Measurements from ENCODE around the gene SPATA25.

SPATA25 gene

DNA sequence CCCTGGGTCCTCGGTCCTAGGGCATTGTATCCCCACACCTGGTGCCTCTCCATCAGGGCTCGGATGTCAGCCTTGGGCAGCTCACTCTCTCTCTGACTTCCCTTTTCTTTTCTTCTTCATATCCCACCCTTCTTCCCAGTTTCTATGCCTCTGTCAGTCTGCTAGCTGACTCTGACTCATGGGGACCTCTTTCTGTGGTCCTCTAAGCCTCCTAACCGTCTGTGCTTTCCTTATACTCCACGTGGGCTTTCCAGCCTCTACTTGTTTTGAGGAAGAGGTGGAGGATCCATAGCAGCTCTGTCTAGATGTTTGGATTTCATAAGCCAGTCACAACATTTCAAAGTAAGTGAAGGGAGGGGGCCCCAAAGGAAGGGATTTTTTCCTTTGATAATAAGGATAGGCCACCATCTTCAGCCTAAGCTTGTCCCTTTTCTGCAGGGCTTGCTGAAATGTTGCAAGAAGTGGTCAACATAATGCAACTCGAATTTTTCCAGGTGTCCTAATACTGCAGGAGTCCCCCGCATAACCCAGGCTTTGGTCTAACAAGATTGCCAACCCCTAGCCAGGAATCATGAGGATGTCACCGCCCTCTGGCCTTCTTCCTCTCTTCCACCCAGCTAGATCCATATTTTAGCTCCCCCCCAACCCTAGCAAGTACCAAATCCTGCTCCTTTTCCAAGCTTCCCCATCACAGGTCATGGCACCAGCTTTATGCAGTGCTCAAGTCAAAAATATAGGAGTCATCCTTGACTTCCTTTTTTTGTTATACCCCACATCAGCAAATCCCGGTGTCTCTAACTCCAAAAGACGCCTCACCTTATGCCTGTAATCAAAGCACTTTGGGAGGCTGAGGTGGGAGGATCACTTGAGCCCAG lies 33.3 kb upstream of the SPATA25 start:
- TF ChIP-seq, protein P1, sequence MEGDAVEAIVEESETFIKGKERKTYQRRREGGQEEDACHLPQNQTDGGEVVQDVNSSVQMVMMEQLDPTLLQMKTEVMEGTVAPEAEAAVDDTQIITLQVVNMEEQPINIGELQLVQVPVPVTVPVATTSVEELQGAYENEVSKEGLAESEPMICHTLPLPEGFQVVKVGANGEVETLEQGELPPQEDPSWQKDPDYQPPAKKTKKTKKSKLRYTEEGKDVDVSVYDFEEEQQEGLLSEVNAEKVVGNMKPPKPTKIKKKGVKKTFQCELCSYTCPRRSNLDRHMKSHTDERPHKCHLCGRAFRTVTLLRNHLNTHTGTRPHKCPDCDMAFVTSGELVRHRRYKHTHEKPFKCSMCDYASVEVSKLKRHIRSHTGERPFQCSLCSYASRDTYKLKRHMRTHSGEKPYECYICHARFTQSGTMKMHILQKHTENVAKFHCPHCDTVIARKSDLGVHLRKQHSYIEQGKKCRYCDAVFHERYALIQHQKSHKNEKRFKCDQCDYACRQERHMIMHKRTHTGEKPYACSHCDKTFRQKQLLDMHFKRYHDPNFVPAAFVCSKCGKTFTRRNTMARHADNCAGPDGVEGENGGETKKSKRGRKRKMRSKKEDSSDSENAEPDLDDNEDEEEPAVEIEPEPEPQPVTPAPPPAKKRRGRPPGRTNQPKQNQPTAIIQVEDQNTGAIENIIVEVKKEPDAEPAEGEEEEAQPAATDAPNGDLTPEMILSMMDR (conservative IDR thresholded peaks at IDR 0.05; ENCODE audit: low read length): no peak
- no peak overlapping the region for H3K4me3 ChIP-seq (ENCODE audit: low read length)
- no peak for DNase-seq (ENCODE audit: low read depth)

DNA sequence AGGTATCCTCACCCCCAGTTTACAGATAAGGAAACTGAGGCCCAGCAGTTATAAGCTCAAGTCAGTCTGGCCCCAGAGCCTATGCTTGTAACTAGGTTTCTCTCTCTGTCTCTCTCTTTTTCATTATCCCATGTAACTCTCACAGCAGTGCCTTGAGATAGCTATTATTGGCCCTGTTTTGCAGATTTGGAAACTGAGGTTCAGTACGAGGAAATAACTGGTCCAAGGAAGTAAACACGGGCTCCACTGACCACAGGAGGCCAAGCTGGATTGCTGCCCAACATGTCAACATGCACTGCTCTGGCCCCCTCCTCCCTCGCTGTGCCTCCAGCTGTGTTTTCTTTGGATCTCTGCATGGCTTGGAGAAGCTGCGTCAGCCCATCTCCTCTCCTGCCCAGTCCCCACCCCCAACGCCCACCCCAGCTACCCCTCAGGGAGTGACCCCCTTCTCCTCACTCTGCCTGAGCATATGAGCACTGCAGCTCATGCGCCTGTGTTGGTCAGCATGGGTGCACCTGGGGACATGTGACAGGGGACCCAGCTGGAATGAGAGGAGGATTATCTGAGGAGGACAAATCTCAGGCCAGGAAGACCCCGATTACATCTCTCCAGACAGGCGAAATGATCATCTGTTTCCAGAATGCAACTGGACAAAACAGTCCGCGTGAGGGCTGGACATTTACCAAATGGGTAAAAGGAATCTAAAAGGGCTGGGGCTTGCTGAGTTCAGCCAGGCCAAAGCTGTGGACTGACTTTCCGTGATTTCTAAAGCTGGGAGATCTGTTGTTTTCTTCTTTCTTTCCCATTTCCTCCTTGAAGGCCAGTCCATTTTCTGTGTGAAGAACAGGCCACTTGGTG lies 32.3 kb upstream of the SPATA25 start:
- peak; percentile 37 for DNase-seq (ENCODE audit: low read depth)
- no peak overlapping the region for H3K4me3 ChIP-seq (ENCODE audit: low read length)
- TF ChIP-seq, protein P1 (conservative IDR thresholded peaks at IDR 0.05; ENCODE audit: low read length): no peak

DNA sequence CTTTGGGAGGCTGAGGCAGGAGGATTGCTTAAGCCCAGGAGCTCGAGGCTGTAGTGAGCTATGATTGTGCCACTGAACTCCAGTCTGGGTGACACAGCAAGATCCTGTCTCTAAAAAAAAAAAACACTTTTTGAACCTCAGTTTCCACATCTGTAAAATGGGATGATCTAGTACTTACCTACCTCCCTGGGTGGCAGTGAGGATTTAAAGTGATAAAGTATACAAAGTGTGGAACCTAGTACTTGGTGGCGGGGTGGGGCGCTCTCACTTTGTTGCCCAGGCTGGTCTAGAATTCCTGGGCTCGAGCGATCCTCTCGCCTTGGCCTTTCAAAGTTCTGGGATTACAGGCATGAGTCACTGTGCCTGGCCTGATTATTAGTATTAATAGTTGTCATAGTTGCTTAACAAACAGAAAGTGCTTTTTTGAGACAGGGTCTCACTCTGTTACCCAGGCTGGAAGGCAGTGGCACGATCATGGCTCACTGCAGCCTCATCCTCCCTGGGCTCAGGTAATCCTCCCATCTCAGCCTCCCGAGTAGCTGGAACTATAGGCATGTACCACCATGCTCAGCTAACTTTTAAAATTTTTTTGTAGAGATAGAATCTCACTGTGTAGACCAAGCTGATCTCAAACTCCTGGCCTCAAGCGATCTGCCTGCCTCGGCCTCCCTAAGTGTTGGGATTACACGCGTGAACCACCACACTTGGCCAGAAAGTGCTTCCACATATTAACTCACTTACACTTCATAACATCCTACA lies 31.5 kb upstream of the SPATA25 start:
- DNase-seq (ENCODE audit: low read depth): no peak
- TF ChIP-seq, protein P1 (conservative IDR thresholded peaks at IDR 0.05; ENCODE audit: low read length): no peak
- no peak overlapping the region for H3K4me3 ChIP-seq (ENCODE audit: low read length)

DNA sequence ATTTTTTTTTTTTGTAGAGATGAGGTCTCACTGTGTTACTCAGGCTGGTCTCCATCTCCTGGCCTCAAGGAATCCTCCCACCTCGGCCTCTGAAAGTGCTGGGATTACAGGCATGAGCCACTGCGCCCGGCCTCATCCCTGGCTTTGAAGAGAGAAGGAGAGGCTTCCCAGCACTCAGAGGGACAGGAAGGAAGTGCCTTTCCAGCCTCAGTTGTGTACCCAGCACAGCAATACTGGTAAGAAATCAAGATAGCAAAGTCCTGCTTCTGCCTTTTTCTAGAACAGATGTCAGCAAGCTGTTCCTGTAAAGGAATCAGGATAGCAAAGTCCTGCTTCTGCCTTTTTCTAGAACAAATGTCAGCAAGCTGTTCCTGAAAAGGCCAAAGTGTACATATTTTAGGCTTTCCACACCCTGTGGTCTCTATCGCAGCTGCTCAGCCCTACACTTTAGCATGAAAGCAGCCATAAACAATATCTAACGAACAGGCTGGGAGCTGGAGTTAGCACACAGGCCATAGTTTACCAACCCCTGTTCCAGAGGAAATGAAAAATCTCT lies 30.8 kb upstream of the SPATA25 start:
- DNase-seq (ENCODE audit: low read depth): peak; percentile 44
- no peak overlapping the region for H3K4me3 ChIP-seq (ENCODE audit: low read length)
- TF ChIP-seq, protein P1 (conservative IDR thresholded peaks at IDR 0.05; ENCODE audit: low read length): no peak

DNA sequence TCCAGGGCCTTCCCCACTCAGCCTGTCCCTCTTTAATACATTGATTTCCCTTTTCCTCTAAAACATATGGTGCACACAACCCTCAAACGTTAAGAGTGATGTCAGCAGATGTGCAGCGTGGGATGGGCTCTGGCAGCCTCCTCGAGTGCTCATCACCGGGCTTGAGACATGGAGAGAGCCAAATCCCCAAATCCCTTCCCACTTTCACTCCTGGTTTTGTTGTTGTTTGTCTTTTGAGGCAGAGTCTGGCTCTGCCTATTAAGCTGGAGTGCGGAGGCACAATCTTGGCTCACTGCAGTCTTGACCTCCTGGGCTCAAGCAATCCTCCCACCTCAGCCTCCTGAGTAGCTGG lies 30.3 kb upstream of the SPATA25 start:
- TF ChIP-seq, protein P1 (conservative IDR thresholded peaks at IDR 0.05; ENCODE audit: low read length): no peak

DNA sequence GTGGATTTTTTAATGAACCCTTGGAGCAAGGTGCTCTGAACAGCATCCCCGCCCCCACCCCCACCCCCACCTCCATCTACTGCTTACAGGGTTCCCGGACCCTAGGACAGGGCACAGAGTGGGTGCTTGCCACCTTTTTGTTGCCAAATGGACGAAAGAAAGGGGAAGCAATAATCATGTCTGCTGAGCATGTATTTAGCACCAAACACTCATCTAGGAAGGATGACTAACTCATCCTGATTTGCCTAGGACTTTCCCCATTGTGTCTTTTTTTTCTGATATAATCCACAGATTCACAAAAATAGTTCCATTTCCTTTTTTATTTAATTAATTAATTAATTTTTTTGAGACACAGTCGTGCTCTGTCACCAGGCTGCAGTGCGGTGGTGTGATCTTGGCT lies 25.7 kb upstream of the SPATA25 start:
- no peak for DNase-seq (ENCODE audit: low read depth)
- TF ChIP-seq, protein P1 (conservative IDR thresholded peaks at IDR 0.05; ENCODE audit: low read length): no peak
- H3K4me3 ChIP-seq (ENCODE audit: low read length): no peak overlapping the region

More for the DNA sequence above, 30.3 kb upstream of the SPATA25 start:
- no peak overlapping the region for H3K4me3 ChIP-seq (ENCODE audit: low read length)
- peak; percentile 44 for DNase-seq (ENCODE audit: low read depth)

Measured in AG10803 (cell line).